Muscle of arm (tissue), 12 donors: ENCODE results near the gene PHLPP1. TPM values are rescaled to one million over a fixed set of nuclear protein-coding genes. Genes with fewer than 3 reads are reported as not detected.

Experiments
- DNase-seq: peaks from one replicate; pipeline ENCODE4 v3.0.0-alpha.2; 2013
- polyA plus RNA-seq, 12 donors: library from polyadenylated mRNA; unstranded; fragments of 120-200 nt; gene quantifications; one replicate each; pipeline ENCODE4 v1.2.1, GENCODE V29; 2013; ENCODE audit not compliant: insufficient read length in 12 of 12

PHLPP1 gene
- polyA plus RNA-seq, 12 donors = 7.3 to 12.0 (median 8.8) TPM; not detected in 1

DNA sequence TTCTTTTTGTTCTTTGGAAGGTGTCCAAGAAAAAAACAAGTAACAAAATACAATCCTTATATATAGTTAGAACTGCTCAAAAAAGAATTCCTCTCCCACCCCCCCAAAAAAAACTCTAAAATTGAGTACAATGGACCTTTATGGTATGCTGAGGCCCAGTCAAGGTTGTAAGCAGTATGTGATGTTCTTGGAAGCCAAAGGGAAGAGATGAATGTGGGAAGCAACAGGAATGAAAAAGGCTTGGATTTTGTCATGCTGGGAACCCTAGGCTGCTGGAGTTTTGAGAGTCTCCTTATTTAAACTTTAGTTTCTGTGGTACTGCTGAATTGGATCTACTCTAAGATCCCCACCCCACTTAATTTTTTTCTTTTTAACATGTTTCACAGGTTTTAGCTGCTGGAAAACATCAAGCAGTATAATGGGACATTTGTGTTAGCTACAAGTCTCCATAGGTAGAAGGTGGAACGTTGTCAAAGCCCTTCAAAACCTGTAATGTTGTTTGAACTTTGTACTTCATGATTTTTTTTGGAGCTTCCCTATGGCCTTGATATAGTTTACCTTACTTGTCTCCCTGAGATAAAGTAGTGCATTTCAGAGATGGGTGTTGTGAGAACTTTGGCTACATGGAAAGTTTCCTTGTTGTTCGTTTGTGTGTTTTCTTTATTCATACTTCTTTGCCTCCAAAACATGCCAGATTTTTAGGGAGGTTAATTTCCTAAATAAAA lies 57.7 kb downstream of the PHLPP1 start:
- no peak for DNase-seq

DNA sequence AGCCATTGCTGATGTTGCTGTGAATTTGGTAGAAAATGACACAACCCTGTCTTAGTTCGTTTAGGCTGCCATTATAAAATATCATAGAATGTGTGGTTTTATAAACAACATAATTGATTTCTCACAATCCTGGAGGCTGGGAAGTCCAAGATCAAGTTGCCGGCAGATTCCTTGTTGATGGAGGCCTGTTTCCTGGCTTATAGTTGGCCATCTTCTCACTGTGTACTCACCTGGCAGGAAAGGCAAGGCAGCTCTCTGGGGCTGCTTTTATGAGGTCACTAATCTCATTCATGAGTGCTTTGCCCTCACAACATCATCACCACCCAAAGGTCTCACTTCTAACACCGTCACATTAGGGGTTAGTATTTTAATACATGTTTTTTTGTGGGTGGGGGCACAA lies 58.4 kb downstream of the PHLPP1 start:
- no peak for DNase-seq

DNA sequence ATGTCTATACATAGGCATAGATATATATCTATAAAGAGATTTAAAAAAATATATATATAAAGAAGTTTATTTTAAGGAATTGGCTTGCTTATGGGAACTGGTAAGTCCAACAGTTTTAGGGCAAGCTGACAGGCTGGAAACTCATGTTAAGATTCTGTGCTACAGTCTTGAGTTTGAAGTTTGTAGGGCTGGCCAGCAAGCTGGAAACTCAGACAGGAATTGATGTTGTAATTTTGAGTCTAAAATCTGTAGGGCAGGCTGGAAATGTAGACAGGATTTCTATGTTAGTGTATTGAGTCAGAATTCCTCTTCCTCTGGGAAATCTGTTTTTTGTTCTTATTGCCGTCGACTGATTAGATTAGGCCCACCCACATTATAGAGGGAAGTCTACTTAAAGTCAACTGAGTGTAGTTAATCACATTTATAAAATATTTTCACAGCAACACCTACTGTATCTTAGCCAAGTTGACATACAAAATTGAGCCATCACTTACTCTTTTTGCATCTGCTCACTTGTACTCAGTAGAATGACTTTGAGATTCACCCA lies 60.8 kb downstream of the PHLPP1 start:
- DNase-seq = no peak

DNA sequence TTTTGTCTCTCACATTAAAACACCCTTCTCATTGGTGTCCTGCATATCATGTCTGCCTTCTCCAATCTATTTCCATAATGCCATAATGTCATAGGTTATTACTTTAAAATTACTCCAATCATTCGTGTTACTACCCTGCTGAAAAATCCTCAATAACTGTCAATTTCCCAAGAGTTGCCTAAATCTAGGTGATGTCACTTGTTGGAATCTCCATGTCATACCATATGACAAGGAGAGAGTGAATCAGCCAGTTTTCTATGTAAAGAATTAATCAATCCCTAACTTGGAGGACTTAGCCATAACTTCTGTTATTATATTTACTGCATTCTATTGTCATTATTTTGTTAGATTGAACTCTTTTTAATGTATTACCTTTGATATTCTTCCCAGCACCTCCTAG lies 62.5 kb downstream of the PHLPP1 start:
- DNase-seq = no peak

DNA sequence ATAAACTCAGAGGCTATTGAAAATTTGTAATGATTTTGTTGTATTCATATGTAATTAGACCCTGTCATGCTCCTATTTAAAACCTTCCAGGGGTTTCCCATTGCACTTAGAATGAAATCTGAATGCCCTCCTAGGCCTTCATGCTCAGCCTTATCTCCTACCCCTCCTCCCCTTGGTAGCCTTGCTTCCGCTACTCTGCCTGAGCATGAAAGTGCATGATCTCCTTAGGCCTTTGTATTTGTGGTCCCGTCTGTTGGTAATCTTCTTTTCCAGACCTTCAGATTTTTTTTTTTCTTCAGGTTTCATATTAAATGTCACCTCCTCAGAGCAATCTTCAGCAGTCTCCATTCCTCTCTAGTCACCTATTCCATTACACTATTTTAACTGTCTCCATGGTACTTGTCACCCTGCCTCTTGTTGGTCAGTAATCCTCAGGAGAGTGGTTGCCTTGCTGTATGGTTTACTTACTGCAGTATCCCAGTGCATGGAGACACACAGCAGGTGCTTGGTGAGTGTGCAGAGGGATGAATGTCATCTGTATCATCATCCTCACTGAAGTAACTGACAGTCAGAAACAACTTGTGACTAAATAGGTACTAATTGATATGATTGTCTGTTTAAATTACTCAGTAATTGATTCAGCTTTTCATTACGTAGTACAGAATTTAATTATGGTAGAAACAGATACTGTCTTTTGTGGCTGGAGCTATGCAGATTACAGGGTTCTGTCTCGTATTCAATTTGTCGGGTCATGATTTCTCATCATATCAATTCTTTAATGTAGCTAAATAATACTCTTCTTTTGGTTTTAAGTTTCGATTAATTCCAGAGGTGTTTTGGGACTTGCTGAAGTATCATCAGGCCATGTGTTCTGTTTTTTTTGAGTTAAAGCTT lies 63.9 kb downstream of the PHLPP1 start:
- DNase-seq = no peak

DNA sequence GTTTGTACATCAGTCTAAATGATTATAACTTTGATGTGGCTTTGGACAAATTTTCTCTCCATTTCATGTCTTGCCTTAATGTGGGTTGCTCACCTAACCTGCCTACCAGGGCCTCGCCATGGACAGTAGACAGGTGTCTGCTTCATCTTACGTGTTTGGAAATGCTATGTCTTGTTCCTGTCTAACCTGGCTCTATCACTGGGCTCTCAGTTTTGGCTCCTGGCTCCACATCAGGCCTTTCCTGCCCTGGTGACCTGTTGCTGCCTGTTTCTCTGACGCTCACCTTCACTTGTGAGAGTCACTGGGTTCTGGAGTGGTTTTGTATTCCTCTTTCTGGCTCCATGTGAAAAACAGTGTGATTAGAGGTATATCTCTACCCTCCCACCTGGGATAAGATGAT lies 65.9 kb downstream of the PHLPP1 start:
- DNase-seq = no peak

DNA sequence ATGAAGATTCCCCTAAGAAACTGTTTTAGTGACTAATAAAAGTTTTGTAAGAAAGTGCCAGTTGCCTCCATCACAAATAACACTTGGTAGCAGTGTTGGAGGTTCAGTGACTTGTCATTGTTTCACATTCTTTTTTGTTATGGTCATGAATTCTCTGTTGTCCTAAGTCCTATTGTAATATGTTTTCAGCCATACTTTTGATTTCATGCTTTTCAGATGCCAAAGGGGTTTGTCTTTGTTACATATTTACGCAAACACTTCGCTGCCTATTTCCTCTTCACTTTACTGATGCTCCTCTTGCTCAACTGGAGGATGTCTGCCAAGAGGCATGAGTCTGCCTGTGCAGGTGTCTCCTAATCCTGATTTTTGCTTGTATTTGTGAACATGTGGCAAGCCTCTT lies 66.6 kb downstream of the PHLPP1 start:
- no peak for DNase-seq

DNA sequence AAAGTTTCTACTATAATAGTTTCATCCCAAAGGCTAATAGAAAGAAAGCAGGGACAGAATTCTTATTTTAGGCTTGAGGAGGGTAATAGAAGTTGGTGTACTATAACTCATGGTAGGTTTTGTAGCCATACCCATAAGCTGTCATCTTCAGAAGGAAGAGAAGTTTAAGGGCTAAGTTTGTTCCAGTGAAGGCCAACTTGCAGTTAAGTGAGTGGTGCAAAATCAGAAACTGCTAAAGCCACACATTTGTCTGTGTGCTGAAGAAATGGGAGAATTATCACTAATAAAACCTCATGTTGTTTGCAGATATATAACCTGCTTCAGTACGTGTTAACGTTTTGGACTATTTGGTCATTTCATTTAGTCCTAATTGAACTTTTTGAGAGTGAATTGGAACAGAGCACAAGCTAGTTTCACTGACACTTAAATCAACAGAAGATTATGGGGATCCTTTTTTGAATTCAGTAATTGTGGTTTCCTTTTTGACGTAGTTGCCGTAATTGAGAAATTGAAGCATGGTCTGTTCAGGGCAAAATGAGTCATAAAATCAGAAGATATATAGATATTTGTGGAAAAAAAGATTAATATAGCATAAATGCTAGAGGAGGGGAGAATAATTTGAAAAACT lies 69.1 kb downstream of the PHLPP1 start:
- no peak for DNase-seq

DNA sequence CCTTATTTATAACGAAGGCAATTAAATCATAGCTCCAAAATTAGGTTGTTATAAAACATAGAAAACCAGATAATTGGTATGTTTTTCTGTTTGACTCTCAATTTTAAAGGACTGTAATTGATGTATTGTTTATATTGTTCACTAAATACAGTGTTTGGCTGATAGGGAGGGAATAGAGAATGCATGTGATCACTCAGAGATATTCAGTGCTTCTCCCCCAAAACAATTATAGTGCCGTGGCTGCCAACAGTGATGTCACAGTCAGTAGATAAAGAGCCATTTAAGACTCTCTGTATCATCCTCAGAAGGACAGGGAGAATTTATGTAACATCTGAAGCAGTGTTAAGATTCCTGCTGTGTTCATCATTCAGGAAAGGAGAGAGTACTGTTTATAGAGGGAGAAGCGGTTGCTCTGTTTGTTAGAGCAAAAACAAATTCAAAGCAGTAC lies 69.6 kb downstream of the PHLPP1 start:
- DNase-seq = peak; percentile 25

DNA sequence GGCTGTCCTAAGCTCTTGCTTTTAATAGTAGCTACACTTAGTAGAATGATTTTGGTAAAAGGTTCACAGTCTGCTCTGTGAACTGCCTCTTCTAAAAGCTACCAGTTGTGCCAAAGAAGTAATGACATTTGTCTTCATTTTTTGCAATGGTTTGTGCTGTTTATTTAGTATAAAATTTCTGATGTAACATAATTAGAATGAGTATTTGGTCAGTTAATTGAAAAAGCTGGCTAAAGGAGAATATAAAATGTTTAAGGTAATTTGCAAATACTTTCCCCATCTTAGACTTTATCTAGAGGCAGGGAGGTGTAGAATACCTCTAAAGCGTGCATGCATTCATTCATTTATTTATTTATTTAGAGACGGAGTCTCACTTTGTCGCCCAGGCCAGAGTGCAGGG lies 71.3 kb downstream of the PHLPP1 start:
- DNase-seq = no peak

DNA sequence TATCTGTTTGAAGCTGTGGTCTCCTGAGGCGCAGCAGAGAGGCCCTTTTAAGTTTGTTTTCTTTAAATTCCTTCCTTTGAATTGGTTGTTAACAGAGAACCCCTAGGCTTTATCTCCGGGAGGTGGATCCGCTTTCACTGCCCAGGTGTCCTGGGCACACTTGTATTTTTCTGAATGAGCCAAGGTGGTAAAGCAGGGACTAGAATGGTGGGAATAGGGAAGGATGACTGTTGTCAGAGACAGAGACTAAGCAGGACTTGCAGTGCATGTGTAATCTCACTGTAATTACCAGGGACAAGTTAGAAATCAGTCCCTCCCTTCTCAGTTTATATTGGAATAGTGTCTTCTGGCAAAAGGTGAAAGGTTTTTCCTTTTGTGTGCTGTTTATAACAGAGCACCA lies 72.8 kb downstream of the PHLPP1 start:
- DNase-seq = no peak

DNA sequence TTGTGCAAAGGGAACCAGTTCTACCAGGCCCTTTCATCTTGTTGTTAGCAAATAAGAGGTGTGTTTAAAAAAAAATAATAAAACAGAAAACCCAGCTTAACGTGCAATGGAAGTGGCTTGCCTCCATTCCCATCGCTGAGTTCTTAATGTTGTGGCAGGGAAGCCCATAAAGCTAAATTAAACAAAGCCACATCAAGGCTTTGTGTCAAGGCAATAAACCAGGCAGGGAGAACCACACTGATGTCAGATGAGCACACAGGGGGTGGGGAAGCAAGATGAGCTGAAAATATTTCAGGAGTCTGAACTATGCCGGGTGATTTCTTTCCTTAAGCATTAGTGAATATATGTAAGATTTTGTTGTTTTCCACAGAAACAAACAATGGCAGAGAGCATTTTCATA lies 73.5 kb downstream of the PHLPP1 start:
- DNase-seq = no peak

DNA sequence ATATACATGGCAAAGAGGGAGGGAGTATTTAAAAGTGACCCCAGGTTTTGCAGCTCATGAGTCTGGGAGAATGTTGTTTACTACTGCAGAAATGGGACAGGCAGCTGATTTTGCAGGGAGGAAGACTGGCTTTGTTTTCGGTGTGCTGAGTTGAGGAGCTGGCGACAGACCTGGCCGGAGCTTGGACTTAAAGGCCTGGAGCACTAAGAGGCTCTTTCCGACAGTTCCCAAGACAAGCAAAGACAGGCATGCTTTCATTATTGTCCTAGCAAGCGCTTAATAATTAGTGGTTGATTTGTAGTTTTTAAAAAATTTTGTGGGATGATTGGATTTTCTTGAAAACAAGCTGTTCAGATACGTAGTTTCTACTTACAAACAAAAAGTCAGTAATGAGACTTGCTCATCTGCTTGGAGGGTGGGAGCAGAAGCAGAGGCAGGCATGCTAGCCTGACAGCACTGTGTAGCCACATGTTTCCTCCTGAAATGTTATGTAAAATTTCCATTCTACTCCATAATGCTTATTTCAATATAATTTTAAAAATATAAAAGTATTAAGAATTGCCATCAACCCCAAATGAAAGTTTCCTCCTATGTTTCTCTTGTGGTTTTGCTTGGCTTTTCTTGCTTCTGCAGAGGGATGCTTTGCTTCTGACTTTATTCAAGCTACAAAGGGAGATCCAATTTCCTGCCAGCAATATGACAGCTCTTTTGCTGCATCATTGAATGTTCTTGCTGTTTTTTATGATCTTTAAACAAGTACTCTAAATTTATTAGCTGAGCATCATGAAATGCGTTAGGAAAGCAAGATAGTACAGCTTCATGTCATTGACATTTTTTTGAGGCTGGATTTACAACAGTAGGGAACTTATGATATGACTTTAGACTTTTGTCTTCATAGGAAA lies 75.8 kb downstream of the PHLPP1 start:
- DNase-seq = no peak

DNA sequence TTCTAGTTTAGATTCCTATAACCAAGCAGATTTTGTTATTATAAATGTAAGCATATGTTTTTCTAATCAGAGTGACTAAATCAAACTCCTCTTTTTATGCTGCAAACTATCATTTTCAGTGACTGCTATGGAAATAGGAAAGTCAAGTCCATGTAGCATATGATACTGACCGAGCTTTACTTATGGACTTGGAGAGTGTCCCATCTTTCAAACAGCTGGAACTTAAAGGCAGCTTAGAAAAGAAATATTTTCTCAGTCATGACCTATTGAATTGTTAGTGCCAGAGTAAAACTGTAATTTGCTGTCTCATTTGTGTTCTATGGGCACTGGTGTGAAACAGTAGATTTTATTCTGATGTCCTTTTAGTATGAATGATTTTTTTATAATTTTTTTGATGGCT lies 76.7 kb downstream of the PHLPP1 start:
- DNase-seq = peak; percentile 53

DNA sequence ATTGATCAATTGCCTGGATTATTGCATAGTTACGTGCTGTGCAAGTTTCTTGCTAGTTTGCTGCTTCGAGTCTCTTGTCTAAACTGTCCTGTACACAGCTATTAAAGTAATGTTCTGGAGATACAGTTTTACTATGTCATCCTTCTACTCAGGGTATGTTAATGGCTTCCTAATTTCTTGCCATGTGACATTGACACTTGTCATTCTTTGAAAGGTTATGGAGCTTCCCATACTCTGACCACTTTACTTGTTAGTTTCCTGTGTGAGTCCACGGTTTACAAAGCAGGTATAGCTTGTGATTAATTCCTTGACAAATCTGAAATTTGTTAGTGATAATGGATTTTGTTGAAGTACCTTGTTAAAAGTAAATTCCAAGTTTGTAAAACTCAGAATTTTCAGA lies 80.5 kb downstream of the PHLPP1 start:
- no peak for DNase-seq

DNA sequence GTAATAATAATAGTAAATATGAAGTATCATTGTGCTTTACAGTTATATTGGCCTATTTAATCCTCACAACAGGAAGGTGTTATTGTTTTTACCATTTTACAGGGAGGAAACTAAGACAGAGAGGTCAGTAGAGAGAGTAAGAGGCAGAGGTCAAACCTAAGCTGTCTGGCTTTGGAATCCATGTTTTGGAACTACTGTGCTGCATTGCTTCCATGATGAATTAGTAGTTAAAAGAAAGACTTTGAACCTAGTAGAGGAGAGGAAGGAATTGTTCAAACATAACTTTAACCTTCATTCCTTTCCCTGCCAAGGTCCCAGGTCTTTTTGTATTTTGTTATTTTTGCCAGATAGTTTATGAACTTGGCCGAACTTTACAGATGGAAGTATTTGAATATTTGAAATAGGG lies 80.9 kb downstream of the PHLPP1 start:
- no peak for DNase-seq

DNA sequence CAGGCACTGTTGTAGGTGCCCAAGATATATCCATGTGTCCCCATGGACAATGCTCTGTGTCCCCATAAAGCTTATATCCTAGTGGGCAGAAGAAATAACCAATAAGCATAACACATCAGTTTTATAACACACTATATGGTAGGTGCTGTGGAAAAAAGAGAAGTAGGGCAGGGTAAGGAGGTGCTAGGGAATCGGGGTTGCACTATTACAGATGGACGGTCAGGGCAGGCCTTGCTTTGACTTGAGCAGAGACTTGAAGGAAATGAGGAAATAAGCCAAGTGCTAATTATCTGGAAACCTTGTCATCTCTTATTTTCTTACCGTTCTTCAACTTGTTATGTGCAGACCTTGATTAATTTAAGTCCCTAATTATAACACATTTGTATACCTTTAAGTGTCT lies 82.0 kb downstream of the PHLPP1 start:
- DNase-seq = no peak

DNA sequence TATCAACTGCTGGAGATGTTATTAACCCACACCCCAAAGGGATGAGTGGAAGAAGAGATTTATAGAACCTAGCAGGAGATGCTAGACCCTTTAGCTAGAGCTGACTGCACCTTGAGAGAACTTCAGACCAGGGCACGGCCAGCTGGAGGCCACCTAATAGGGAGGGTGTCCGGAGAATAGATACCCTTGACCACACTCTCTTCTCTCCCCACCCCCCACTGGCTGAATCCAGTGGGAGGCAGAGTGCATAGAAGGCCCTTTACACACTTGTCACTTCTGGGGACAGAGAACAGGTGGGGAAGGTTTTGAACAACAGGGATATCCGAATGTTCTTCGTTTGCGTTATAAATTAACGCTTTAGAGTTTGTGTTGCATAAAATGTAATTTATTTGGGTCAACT lies 84.6 kb downstream of the PHLPP1 start:
- DNase-seq = no peak

DNA sequence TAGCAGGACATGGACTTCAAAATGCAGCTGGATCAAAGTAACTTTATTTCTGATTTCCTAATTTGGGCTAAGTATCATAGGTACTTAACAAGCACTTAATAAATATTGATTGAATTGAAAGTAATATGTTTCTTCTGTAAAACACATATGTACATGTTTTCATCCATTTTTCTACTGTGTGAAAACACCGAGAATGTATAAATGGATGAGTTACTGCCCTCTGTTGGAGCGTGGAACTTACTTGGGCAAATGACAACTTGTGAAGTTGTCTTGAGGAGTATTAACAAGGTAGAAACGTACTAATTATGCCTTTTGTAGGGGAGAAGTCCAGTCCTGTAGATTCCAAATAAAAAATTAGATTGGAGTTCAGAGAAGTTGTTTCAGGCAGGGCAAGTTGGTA lies 87.2 kb downstream of the PHLPP1 start:
- no peak for DNase-seq

DNA sequence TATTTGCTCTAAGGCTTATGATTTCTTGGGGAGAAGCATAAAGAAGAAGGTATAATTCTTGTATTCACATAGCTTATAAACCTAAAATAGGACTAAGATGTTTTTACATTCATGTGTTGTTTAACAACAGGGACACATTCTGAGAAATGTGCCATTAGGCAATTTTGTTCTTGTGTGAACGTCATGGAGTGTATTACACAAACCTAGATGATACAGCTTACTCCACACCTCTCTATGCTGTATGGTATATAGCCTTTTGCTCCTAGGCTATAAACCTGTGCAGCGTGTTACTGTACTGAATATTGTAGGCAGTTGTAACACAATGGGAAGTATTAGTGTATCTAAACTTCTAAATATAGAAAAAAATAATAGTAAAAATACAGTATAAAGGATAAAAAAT lies 92.1 kb downstream of the PHLPP1 start:
- no peak for DNase-seq

DNA sequence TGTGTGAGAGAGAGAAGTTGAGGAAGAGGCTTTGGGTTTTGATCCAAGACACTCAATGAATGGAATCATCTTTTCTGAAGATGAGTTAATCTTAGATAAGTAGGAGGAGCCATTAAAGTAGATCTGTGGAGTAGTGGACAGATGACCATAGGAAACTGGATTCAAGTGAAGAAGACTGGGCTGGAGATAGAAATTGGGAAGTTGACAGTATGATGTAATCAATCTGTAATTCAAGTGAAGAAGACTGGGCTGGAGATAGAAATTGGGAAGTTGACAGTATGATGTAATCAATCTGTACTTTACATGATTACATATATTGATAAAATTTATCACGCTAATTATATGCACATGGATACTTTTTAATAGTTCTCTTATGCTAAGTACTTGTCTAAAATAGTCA lies 92.8 kb downstream of the PHLPP1 start:
- no peak for DNase-seq
